K562 (cell line): Measurements from ENCODE around the gene CCDC73. TPM values are rescaled to one million over a fixed set of nuclear protein-coding genes. Genes with fewer than 3 reads are reported as not detected.
A peak's percentile ranks its signal among the peaks of the same experiment; 100 is the strongest.

ENCODE experiments used
- BRD9 ChIP-seq: fragments of 450-650 bp; IDR thresholded peaks from 2 replicates; pipeline ENCODE4 v1.6.1; 2018; ENCODE audit warnings: low read depth; ENCODE audit not compliant: partially characterized antibody
- DNMT1 ChIP-seq: fragments of 450-650 bp; IDR thresholded peaks from 2 replicates; pipeline ENCODE4 v1.6.1; 2016; ENCODE audit warnings: antibody characterized with exemption, mild to moderate bottlenecking
- ELF4 ChIP-seq: fragments of 450-650 bp; formaldehyde crosslinking; IDR thresholded peaks from 2 replicates; pipeline ENCODE4 v1.4.0; 2022; ENCODE audit warnings: missing genetic modification characterization
- ESRRA ChIP-seq: fragments of 450-650 bp; IDR thresholded peaks from 2 replicates; pipeline ENCODE4 v1.6.1; 2014; ENCODE audit warnings: low read depth, mild to moderate bottlenecking, moderate library complexity, borderline replicate concordance
- FOXK1 ChIP-seq: sonication (generic); formaldehyde crosslinking; IDR thresholded peaks from 2 replicates; pipeline ENCODE4 v1.8.0; 2022; ENCODE audit warnings: missing genetic modification reagents, mild to moderate bottlenecking, borderline replicate concordance
- FOXM1 ChIP-seq, 2 experiments: fragments of 450-650 bp in 1 of 2; sonication (generic) in 1 of 2; formaldehyde crosslinking in 1 of 2; IDR thresholded peaks; 2 replicates each; pipeline versions ENCODE4 v1.6.1 to v1.9.0; 2017 to 2022; ENCODE audit warnings: low read depth in 2 of 2, mild to moderate bottlenecking in 2 of 2, missing genetic modification reagents in 1 of 2, moderate library complexity in 1 of 2
- HMG20A ChIP-seq: fragments of 450-650 bp; formaldehyde crosslinking; conservative IDR thresholded peaks from 2 replicates; pipeline ENCODE4 v1.4.0; 2020; ENCODE audit warnings: mild to moderate bottlenecking, mixed read lengths
- KDM2B ChIP-seq: fragments of 250-450 bp; sonication (Bioruptor Pico); IDR thresholded peaks from 2 replicates; pipeline ENCODE4 v1.8.0; 2021; ENCODE audit warnings: mild to moderate bottlenecking, moderate library complexity
- KHSRP ChIP-seq: fragments of 450-650 bp; IDR thresholded peaks from 2 replicates; pipeline ENCODE4 v1.6.1; 2017
- NR1H2 ChIP-seq: sonication (generic); formaldehyde crosslinking; IDR thresholded peaks from 2 replicates; pipeline ENCODE4 v1.4.0; 2020; ENCODE audit warnings: mild to moderate bottlenecking, missing genetic modification reagents
- POLR3A ChIP-seq: IDR thresholded peaks from 2 replicates; pipeline ENCODE4 v1.6.1; 2011; ENCODE audit warnings: borderline replicate concordance, mild to moderate bottlenecking, moderate library complexity; ENCODE audit not compliant: insufficient read length, insufficient read depth; ENCODE audit errors: extremely low read depth
- SMAD4 ChIP-seq: fragments of 250-450 bp; sonication (Bioruptor Pico); conservative IDR thresholded peaks from 2 replicates; pipeline ENCODE4 v1.8.0; 2021; ENCODE audit warnings: inconsistent platforms, mild to moderate bottlenecking, moderate library complexity
- THRAP3 ChIP-seq: fragments of 450-650 bp; IDR thresholded peaks from 2 replicates; pipeline ENCODE4 v1.6.1; 2016; ENCODE audit warnings: mild to moderate bottlenecking, inconsistent platforms, borderline replicate concordance
- ZNF589 ChIP-seq: fragments of 200-800 bp; sonication (Bioruptor generic); IDR thresholded peaks from 2 replicates; pipeline ENCODE4 v1.6.1; 2016; ENCODE audit warnings: low read depth, missing genetic modification characterization, missing compliant biosample characterization
- polyA plus RNA-seq, 8 experiments: library from polyadenylated mRNA; depleted of rRNA in 4 of 8; stranded (reverse) in 5 of 8; unstranded in 3 of 8; fragments of >200 nt; fragmentation: Nextera tagmentation in 2 of 8; fragmentation: Illumina TruSeq in 1 of 8; extraction: Ambion mirVana in 2 of 8; extraction: Trizol in 1 of 8; gene quantifications; 2 replicates each; pipeline versions ENCODE4 v1.2.1 to v1.2.3, GENCODE V29; 2011 to 2014; ENCODE audit warnings: inconsistent platforms in 1 of 8, missing spikeins in 1 of 8
- total RNA-seq, 7 experiments: library from RNA; depleted of rRNA in 6 of 7; stranded (reverse); fragments of >200 nt in 6 of 7; fragmentation: Illumina TruSeq in 2 of 7; extraction: Trizol in 2 of 7; gene quantifications; 2 replicates each; pipeline versions ENCODE4 v1.2.1 to v1.2.3, GENCODE V29; 2011 to 2021; ENCODE audit warnings: low replicate concordance in 1 of 7
- TF ChIP-seq, protein P1 (sequence below): fragments of 450-650 bp; IDR thresholded peaks from 2 replicates; pipeline ENCODE4 v1.6.1; 2016; ENCODE audit warnings: mild to moderate bottlenecking
- TF ChIP-seq, protein P2 (sequence below): sonication (generic); IDR thresholded peaks from 2 replicates; pipeline ENCODE4 v1.6.1; 2016
- TF ChIP-seq, protein P3 (sequence below): sonication (generic); formaldehyde crosslinking; IDR thresholded peaks from 2 replicates; pipeline ENCODE4 v1.9.0; 2022; ENCODE audit warnings: mild to moderate bottlenecking, missing genetic modification reagents
- TF ChIP-seq, protein P4 (sequence below): sonication (generic); formaldehyde crosslinking; IDR thresholded peaks from 2 replicates; pipeline ENCODE4 v1.8.0; 2022; ENCODE audit warnings: missing genetic modification reagents, mild to moderate bottlenecking, borderline replicate concordance
- TF ChIP-seq, protein P5 (sequence below): fragments of 250-450 bp; sonication (Bioruptor Pico); IDR thresholded peaks from 2 replicates; pipeline ENCODE4 v1.4.0; 2020

The CCDC73 gene
- total and polyA plus RNA-seq, 9 of the 15 experiments (the other 6 are each of a cell fraction or from before 2014, with no cell fraction given): 0.20 to 0.21 TPM; not detected in 7

DNA sequence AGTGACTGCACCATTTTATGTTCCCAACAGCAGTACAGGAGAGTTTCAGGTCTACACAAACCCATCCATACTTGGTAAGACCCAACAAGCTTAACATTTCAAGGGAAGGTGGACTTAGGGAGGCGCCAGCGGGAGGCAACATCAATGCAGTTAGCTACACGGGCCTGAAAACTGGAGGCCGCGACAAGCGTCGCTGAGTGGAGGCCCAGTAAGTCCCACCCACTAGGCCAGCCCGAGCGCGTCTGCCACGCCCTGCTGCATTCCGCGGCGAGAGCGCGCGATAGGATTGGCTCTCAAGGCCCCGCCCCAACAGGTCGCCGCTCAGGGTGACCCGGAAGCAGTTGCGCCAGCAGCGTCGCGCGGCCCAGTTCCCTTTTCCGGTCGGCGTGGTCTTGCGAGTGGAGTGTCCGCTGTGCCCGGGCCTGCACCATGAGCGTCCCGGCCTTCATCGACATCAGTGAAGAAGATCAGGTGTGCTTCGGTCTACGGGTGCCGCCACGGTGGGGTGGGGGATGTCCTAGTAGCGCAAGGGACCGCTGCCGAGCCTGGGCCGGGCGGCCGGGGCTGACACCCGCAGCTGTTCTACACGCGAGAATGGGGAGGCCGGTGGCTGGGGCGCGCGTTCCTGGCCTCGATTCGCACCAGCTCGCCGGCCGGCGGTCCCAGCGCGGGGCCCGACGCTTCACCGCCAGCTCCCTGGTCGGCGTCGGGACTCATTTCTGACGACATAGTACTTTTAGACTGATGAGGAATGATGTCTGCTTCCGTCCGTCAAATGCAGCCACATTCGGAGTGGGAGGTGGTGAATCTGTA lies 210.8 kb downstream of the CCDC73 start, which contains the start of gene EIF3M (continued):
- TF ChIP-seq, protein P1, sequence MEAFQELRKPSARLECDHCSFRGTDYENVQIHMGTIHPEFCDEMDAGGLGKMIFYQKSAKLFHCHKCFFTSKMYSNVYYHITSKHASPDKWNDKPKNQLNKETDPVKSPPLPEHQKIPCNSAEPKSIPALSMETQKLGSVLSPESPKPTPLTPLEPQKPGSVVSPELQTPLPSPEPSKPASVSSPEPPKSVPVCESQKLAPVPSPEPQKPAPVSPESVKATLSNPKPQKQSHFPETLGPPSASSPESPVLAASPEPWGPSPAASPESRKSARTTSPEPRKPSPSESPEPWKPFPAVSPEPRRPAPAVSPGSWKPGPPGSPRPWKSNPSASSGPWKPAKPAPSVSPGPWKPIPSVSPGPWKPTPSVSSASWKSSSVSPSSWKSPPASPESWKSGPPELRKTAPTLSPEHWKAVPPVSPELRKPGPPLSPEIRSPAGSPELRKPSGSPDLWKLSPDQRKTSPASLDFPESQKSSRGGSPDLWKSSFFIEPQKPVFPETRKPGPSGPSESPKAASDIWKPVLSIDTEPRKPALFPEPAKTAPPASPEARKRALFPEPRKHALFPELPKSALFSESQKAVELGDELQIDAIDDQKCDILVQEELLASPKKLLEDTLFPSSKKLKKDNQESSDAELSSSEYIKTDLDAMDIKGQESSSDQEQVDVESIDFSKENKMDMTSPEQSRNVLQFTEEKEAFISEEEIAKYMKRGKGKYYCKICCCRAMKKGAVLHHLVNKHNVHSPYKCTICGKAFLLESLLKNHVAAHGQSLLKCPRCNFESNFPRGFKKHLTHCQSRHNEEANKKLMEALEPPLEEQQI: peak; percentile 75; the same call in 1 of the 2 replicates
- TF ChIP-seq NR1H2 (CRISPR knock-in tag): no peak
- no peak for TF ChIP-seq POLR3A
- TF ChIP-seq ELF4 (CRISPR knock-in tag): no peak
- peak; percentile 57; the same call in 1 of the 2 replicates for TF ChIP-seq KDM2B (CRISPR knock-in tag)
- TF ChIP-seq, protein P2, sequence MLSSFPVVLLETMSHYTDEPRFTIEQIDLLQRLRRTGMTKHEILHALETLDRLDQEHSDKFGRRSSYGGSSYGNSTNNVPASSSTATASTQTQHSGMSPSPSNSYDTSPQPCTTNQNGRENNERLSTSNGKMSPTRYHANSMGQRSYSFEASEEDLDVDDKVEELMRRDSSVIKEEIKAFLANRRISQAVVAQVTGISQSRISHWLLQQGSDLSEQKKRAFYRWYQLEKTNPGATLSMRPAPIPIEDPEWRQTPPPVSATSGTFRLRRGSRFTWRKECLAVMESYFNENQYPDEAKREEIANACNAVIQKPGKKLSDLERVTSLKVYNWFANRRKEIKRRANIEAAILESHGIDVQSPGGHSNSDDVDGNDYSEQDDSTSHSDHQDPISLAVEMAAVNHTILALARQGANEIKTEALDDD: no peak
- TF ChIP-seq SMAD4: no peak
- TF ChIP-seq ESRRA: peak; percentile 59; the same call in 1 of the 2 replicates
- TF ChIP-seq, protein P3, sequence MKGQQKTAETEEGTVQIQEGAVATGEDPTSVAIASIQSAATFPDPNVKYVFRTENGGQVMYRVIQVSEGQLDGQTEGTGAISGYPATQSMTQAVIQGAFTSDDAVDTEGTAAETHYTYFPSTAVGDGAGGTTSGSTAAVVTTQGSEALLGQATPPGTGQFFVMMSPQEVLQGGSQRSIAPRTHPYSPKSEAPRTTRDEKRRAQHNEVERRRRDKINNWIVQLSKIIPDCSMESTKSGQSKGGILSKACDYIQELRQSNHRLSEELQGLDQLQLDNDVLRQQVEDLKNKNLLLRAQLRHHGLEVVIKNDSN (CRISPR knock-in tag): no peak; the same call in 1 of the 2 replicates
- TF ChIP-seq, protein P4, sequence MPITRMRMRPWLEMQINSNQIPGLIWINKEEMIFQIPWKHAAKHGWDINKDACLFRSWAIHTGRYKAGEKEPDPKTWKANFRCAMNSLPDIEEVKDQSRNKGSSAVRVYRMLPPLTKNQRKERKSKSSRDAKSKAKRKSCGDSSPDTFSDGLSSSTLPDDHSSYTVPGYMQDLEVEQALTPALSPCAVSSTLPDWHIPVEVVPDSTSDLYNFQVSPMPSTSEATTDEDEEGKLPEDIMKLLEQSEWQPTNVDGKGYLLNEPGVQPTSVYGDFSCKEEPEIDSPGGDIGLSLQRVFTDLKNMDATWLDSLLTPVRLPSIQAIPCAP: no peak
- peak; percentile 53 for TF ChIP-seq BRD9
- TF ChIP-seq THRAP3: no peak
- no peak for TF ChIP-seq HMG20A
- no peak for TF ChIP-seq FOXK1 (CRISPR knock-in tag)
- no peak; the same call in 1 of the 2 replicates for TF ChIP-seq FOXM1 (IDR thresholded peaks at IDR 0.05; ENCODE audit: low read depth)
- no peak for TF ChIP-seq FOXM1 (CRISPR knock-in tag; IDR thresholded peaks at IDR 0.05; ENCODE audit: low read depth)
- no peak for TF ChIP-seq KHSRP
- no peak for TF ChIP-seq DNMT1
- TF ChIP-seq, protein P5, sequence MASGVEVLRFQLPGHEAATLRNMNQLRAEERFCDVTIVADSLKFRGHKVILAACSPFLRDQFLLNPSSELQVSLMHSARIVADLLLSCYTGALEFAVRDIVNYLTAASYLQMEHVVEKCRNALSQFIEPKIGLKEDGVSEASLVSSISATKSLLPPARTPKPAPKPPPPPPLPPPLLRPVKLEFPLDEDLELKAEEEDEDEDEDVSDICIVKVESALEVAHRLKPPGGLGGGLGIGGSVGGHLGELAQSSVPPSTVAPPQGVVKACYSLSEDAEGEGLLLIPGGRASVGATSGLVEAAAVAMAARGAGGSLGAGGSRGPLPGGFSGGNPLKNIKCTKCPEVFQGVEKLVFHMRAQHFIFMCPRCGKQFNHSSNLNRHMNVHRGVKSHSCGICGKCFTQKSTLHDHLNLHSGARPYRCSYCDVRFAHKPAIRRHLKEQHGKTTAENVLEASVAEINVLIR (CRISPR knock-in tag): no peak
- TF ChIP-seq ZNF589 (CRISPR knock-in tag): no peak
